HG03095 (cell line): Measurements from ENCODE around the gene EYA3.
"Not testable (repeated sequence)": the region's sequence is repeated elsewhere in the genome, so short reads cannot be mapped to it uniquely, and the experiment has no call there.

Source experiments
- ATAC-seq: cut with Tn5 transposase; IDR thresholded peaks from one replicate; pipeline ENCODE4 v1.9.1; 2021; ENCODE audit warnings: moderate library complexity; ENCODE audit not compliant: unreplicated experiment

The EYA3 gene

DNA sequence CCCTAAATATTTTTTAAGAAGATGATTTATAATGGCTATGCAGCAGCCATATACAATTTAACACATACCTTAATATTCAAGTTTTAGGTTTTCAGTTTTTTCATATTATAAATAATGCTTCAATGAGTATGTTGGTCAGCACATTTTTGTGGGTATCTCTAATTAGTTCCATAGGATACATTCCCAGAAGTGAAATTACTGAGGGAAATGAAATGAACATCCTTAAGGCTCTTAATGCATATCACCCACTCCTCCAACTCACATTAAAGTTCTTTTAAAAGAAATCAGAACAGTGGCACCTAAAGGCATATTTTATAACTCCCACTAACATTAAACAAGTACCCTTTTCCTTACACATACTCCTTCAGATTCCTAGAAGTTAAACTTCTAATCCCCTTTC lies 56.1 kb downstream of the EYA3 start:
- ATAC-seq, result no peak

DNA sequence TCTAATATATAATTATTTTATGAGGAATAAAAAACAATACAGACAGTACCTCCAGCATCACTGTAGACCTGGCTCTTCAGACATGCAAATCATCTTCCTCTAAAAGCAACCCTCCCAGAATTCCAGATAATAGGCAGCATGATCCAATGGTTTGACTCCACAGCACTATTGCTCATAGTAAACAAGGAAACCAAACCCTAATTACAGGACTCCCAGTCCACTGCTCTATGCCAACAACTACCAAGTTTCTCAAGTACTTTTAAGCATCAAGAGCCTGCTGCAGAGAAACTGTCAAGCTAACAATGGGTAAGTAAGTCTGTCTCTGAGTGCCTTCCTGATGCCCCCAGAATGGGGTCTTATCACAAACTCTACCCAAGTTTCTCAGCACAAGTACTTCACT lies 57.2 kb downstream of the EYA3 start:
- no peak for ATAC-seq

DNA sequence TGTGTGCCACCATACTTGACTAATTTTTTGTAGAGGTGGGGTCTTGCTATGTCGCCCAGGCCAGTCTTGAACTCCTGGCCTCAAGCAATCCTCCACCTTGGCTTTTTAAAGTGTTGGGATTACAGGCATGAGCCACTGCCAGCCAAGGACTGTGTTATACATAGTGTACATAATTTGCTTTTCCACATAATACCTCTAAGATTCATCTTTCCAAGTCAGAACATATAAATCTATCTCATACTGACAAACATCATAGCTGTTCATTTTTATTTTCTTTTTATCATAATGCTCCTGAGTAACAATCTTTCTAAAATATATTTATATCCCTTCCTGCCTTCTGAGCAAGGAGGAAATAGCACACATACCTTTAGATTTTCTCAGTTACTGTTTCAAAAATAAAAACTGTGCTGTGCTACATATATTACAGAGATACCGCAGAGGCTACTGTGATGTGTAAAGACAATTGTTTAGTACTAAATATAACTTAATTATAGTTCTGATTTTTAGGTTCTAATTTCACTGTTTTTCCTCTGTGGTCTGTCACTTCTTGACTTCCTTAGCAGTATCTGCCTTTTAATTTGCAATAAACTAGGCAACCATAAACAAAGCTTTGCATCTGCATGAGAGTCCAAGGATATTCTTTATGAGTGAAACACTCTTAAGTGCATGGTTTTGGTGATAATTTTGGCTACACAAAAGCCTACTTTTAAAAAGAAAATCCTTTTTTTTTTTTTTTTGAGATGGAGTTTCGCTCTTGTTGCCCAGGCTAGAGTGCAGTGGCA lies 59.3 kb downstream of the EYA3 start:
- no peak for ATAC-seq

DNA sequence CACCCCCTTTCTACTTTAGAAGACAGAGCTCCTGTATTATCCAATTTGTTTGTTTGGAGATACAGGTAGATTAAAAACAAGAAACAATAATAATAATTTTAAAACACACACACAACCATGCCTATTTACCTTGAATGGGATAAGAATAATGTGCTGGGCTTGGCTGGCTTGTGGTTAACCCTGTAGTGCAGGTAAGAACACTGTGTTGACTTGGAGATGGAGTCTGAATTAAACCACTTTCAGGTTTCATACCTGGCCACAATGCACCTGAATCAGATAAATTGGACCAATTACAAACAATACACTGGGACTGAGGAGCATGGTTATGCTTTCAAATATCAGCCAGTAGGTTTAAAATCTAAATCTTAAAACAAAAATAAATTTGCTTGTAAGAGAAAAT lies 60.8 kb downstream of the EYA3 start:
- ATAC-seq, result no peak

DNA sequence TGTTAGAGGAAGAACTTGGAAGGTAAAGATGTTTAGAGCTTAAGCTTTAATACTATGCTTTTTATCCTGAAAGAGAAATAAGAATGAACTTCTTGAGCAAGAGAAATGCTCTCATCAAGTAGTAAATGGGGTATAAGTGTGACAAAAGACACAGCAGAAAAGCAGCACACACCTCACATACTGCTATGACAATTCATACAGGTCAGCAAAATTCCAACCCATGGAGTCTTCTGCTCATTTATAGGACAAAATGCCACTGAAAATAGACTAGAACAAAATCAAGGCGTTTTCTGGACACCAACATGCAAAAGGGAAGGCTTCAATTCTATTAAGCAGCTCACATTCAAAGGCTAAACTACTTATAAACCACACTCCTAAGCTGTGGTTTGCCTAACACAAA lies 61.2 kb downstream of the EYA3 start:
- ATAC-seq, result no peak

DNA sequence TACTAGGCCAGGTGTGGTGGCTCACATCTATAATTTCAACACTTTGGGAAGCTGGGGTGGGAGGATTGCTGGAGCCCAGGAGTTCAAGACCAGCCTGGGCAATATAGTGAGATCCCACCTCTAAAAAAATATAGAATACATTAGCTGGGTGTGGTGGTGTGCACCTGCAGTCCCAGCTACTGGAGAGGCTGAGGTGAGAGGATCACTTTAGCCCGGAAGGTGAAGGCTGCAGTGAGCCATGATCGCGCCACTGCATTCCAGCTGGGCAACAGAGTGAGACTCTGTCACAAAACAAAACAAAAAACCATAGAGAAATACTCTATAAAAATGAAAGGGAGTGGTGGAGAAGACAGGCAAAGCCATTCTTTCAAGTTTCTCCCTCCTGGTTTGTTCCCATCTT lies 62.1 kb downstream of the EYA3 start:
- no peak for ATAC-seq

DNA sequence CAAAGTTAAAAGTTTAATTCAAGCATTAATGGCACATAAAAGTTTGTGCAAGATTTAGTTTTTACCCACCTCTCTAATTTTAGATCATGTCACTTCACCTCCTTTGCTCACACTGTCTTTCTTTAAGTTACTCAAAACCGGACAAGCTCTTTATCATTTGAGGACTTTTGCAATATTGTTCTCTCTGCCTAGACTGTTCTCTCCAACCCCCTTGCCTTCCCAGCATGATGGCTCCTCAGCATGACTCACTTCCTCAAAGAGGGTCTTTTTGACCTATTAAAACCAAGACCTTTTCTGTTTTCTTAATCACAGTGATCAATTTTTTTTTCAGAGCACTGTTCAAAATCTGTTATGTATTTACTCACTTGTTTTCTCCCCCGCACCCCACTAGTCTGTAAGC lies 67.3 kb downstream of the EYA3 start:
- ATAC-seq, result no peak

DNA sequence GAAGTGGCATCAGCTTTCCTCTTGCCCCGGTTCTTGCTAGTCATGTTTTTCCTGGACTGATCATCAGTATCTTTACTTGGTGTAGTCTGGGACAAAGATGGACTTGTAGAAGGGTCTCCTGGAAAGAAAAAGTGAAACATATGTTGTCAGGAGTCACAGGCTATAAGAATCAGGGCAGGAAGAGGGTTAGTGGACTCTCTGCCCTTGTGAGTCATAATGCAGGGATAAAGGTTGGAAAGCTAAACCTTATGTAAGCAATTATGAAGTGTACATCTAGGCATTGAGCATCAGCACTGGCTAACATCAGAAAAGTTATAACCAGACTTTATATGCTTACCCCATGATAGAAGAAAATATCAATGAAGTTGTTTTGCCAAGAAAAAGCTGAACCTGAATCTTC lies 77.4 kb downstream of the EYA3 start:
- ATAC-seq, result no peak

DNA sequence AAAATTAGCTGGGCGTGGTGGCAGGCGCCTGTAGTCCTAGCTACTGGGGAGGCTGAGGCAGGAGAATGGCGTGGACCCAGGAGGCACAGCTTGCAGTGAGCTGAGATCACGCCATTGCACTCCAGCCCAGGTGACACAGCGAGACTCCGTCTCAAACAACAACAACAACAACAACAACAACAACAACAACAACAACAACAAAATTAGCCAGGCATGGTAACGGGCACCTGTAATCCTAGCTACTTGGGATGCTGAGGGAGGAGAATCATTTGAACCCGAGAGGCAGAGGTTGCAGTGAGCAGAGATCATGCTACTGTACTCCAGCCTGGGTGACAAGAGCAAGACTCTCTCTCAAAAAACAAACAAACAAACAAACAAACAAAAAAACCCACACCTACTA lies 85.3 kb downstream of the EYA3 start:
- not testable (repeated sequence) for ATAC-seq

DNA sequence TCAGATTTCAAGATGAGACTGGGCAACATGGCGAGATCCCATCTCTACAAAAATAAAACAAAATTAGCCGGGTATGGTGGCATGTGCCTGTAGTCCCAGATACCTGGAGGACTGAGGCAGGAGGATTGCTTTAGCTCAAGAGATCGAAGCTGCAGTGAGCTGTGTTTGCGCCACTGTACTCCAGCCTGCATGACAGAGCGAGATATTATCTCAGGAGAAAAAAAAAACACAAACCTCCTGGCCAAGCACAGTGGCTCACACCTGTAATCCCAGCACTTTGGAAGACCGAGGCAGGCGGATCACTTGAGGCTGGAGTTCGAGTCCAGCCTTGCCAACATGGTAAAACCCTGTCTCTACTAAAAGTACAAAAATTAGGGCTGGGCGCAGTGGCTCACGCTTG lies 85.8 kb downstream of the EYA3 start:
- ATAC-seq, result no peak

DNA sequence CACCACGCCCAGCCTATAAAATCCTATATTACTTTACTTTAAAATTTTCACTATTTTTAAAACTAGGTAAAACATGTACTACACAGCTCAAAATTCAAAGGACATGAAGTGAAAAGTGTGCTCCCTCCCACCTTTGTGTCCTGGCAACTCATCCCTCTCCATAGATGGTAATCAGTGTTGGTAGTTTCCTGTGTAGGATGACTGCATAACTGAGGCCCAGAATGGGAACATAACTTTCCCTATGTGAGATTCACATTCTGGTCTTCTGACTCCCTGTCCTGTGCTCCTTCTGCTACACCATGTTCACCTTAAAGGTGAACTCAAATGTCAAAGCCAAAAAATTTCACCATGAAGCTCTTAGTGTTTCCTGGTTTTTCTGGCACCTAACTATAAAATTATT lies 89.4 kb downstream of the EYA3 start:
- no peak for ATAC-seq

DNA sequence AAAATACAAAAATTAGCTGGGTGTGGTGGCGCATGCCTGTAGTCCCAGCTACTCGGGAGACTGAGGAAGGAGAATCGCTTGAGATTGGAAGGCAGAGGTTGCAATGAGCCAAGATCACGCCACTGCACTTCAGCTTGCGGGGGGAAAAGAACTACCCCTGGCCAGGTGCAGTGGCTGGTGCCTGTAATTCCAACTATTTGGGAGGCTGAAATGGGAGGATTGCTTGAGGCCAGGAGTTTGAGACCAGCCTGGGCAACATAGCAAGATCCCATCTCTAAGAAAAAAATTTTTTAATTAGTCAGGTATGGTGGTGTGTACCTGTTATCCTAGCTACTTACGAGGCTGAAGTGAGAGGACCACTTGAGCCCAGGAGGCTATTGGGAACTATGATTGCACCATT lies 93.9 kb downstream of the EYA3 start:
- ATAC-seq, result not testable (repeated sequence)

DNA sequence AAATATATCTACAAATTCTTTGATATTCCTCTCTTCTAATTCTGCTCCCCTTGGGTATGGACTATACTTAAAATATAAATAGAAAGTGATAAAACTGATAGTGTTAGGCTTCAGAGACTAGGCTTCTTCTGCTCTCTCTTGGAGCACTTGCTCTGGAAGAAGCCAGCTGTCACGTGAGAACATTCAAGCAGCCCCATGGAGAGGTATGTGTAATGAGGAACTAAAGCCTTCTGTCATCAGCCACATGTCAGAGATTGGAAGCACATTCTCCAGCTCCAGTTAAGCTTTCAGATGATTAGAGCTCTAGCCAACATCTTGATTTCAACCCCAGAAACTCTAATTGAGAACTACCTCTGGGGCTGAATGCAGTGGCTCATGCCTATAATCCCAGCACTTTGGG lies 94.3 kb downstream of the EYA3 start:
- no peak for ATAC-seq

DNA sequence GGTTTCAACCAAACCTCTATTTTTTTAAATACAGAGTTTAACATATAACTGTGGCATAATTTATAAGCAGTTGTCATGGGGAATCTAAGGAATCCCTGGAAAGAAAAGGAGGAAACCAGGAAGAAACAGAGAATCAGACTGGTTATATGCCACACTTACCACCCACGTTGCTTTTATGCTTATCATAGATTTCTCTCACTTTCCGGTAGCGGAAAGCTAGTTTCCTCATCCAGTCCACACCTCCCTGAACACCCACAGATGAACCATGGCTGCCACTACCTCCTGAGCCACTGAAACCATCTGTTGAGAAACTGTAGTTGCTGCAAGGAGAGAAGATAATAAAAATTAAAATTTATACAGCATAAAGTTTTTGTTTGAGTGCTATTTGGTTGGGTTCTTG lies 95.2 kb downstream of the EYA3 start:
- ATAC-seq, result no peak

DNA sequence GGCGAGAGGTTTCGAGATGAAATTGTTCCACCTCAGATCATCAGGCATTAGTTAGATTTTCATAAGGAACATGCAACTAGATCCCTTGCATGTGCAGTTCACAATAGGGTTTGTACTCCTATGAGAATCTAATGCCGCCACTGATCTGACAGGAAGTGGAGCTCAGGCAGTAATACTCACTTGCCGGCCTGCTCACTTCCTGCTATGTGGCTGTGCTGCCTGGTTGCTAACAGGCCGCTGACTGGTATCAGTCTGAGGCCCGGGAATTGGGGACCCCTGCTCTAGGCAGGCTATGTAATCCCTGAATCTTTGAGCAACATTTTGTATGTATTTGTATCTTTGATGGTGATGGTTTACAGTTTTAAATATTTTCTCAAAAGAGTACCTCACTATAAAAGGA lies 96.1 kb downstream of the EYA3 start:
- no peak for ATAC-seq

DNA sequence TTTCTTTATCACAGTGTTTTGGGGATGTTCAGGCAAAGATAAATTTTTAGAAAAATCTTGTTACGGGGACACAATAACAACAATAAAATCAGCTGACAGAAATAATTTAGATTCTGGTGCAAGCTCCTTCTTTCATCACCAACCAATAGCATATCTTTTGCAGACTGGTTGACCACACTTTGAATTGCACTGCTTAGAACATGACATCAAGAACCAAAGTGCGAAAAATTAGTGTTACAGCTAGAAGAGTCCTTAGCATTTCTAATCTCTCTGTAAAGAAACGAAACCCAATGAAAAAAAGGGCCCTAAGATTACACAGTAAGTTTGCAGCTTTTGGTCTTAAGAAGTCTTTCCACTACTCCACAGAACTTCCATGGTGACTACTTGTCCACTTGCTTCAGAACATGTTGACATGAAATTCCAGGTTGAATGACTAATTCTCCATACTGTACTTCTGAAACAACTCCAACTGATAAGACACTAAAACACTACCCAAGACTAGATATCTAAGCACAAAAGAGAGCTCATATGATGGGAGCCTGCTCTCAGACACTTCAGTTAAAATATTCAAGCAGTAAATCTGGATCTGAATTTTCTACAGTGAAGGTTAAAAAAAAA lies 97.4 kb downstream of the EYA3 start:
- ATAC-seq, result no peak

DNA sequence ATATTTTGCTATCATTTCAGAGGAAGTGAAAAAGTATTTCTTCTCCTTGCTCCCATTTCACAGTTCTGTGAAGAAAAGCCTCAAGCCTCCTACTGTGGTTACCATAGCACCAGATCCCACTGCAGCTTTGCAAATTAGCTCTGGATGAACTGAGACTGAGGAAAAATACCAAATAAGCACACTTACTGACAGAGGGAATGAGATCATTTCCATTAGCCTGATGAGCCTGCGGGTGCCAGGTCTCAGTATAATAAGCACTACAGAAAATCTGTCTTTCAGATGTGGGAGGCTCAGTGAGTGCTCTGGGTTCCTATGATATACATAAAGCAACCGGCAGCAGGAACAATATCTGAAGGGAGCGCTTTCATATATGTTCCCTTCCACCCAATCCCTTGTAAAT lies 107.3 kb downstream of the EYA3 start:
- ATAC-seq, result no peak

DNA sequence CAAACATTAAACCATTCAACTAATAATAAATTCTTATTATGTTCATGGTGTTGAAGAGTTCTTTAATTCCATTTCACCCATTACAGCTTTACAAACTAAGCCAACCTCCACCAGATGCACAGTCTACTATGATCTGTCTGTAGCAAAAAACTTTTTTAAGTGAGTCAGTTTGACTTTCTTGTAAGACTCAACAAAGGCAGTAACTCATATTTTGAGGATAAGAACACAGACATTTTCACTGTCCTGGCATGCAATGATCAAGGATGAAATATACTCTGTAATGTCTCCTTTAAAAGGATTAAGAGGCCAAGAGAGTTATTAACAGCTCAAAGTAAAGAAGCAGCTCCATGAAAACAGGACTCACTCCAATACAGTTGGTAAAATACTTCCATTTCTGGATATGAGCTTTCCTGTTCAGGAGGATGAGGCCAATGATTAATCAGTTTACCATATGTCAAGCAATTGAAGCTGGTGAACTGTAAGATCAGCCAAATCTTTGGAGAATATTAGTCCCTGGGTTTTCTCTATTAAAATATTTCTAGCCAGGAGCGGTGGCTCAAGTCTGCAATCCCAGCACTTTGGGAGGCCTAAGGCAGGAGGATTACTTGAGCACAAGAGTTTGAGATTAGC lies 108.1 kb downstream of the EYA3 start:
- ATAC-seq, result no peak

DNA sequence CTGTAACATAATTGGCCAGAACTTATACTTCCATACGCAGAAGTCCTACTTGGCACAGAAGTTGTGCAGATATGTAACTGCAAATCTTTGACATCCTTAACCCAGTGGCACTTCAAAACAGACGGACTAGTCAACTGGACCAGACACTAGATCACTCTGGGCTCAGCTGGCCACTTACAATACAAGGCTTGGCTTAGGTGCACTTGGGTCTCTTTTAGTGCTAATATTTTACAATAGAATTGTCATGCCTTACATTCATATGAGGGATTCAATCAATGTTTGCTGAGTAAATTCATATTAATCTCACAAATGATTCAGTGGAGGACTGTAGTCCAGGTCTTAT lies 108.6 kb downstream of the EYA3 start:
- ATAC-seq, result no peak

DNA sequence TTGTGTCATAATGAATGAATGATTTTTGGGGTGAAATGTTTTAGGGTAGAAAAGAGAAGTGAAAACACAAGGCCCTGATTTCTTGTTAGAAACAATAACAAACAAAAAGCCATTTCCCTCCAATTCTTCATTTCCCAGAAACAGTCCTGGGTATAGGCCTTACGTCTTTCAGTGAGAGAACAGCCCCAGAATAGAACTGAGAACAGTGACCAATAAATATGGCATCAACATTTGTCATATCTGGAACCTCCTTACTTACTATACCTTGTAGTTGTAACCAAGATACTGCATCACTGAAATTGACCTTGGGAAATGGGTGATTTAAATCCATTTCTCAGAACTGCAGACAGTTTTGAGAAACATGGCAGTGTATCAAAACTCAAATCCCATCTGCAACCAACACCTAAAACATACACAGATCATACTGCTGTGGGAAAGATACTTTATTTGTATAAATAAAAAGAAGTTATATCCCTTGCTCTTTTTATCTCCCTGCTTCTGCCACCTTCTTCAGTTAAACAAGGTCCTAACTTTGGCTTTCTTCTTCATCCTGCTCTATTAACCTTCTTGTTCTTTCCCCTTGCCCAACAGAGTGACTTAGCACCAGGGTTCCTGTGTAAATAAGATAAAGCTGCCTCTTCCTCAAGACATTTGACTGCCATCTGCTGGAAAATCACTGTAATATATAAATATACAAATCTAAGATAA lies 109.1 kb downstream of the EYA3 start:
- ATAC-seq, result no peak

DNA sequence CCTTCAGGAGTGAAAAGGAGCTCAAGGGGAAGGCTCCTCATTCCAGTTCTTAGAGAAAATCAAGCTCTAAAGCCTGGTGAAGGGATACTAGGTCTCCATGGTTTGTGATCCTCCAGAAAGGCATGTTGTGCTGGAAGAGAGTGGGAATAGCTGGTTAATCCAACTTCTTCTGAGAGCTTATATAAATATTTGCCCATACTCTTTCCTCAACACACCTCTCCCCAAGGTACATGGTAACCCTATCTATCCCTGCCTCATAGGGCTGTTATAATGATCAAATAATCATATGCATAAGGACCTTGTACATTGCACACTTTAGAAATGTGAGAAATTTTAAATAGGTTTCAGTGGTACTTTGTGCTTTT lies 114.0 kb downstream of the EYA3 start:
- no peak for ATAC-seq

DNA sequence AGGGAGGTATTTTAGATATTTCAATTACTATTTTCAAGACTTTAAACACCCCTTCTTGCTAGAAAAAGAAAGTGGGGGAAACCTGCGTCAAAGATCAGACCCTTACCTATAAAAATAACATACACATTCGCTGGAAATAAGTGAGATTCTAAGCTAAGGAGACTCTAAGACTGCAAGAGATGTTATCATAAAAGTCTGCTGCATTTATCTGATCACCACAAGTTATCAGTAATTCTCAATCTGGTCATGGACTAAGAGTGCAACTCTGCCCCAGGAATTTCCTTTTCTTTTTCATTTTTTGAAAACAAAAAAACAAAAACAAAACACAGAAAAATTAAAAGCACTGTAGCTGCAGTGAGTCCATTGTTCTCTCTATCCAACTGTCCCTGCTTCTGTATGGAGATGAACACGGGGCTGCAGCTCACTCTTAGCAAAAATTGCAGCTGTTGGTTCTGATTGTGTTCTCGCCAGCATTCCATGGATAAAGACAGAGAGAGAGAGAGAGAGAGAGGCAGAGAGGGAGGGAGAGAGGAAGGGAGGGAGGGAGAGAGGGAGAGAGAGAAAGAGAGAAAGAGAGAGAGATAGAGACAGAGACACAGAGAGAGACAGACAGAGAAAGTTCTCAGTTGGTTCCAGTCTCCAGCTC lies 114.5 kb downstream of the EYA3 start:
- no peak for ATAC-seq
